Panc1 (cell line): ENCODE results near the gene ULK3. TPM values are rescaled to one million over a fixed set of nuclear protein-coding genes. Genes with fewer than 3 reads are reported as not detected.
A peak's percentile ranks its signal among the peaks of the same experiment; 100 is the strongest.

Experiments used
- ATAC-seq: fragments of 200-7000 bp; cut with Tn5 transposase; 2 replicates; pipeline ENCODE4 v1.9.1; 2020; ENCODE audit warnings: mild to moderate bottlenecking, moderate library complexity
- BruUV-seq: library from RNA; stranded (reverse); fragments of 400-500 nt; replicated peaks from 2 replicates; lab custom pipeline; 2021; lab: Mats Ljungman, UMichigan
- CTCF ChIA-PET: fragments of 300-600 bp; sonication (Branson Sonifier 250); formaldehyde crosslinking; loops from one replicate; lab custom pipeline; 2022; ENCODE audit warnings: antibody characterized with exemption; lab: Charles Lee
- POLR2A ChIA-PET: fragments of 300-600 bp; sonication (Branson Sonifier 250); formaldehyde crosslinking; loops from one replicate; lab custom pipeline; 2022; ENCODE audit warnings: antibody characterized with exemption; lab: Charles Lee
- DNase-seq: peaks from one replicate; pipeline ENCODE4 v3.0.0-alpha.2; 2010; ENCODE audit warnings: low read depth, low spot score
- H3K27ac ChIP-seq: 2 replicates; pipeline ENCODE4 v1.5.1; 2011; ENCODE audit warnings: mild to moderate bottlenecking, low read length, inconsistent platforms
- H3K27me3 ChIP-seq: fragments of 200-500 bp; sonication (Bioruptor generic); 2 replicates; pipeline ENCODE4 v1.6.0; 2014; ENCODE audit warnings: low read length, inconsistent platforms; ENCODE audit not compliant: control insufficient read depth, insufficient read depth
- H3K36me3 ChIP-seq: fragments of 200-500 bp; sonication (Bioruptor generic); 2 replicates; pipeline ENCODE4 v1.5.1; 2014; ENCODE audit warnings: inconsistent platforms, mild to moderate bottlenecking, low read length, moderate library complexity; ENCODE audit not compliant: control insufficient read depth, insufficient read depth
- H3K4me1 ChIP-seq: 2 replicates; pipeline ENCODE4 v1.5.1; 2011; ENCODE audit warnings: inconsistent platforms, mild to moderate bottlenecking, low read length, moderate library complexity; ENCODE audit not compliant: control insufficient read depth, insufficient read depth
- H3K4me3 ChIP-seq, 2 experiments: 2 replicates each; pipeline ENCODE4 v1.5.1; 2011 to 2012; ENCODE audit warnings: low read depth in 2 of 2, low read length in 2 of 2, mild to moderate bottlenecking in 2 of 2, inconsistent platforms in 1 of 2, moderate library complexity in 1 of 2
- H3K9me3 ChIP-seq: fragments of 200-500 bp; sonication (Bioruptor generic); 2 replicates; pipeline ENCODE4 v1.5.1; 2014; ENCODE audit warnings: low read depth, mild to moderate bottlenecking, inconsistent platforms, low read length, moderate library complexity; ENCODE audit not compliant: control insufficient read depth, insufficient read depth
- CTCF ChIP-seq: fragments of 450-650 bp; IDR thresholded peaks from 2 replicates; pipeline ENCODE4 v1.5.1; 2017; ENCODE audit warnings: mild to moderate bottlenecking
- POLR2AphosphoS5 ChIP-seq: IDR thresholded peaks from 2 replicates; pipeline ENCODE4 v1.6.1; 2012; ENCODE audit warnings: mild to moderate bottlenecking, low read depth, low read length, moderate library complexity
- REST ChIP-seq, 2 experiments: IDR thresholded peaks; 2 replicates each; pipeline ENCODE4 v1.6.1; 2011 to 2012; ENCODE audit warnings: low read depth in 2 of 2, control low read depth in 1 of 2, low read length in 1 of 2, mild to moderate bottlenecking in 1 of 2, moderate library complexity in 1 of 2; ENCODE audit not compliant: insufficient read depth in 1 of 2
- SIN3A ChIP-seq: IDR thresholded peaks from 2 replicates; pipeline ENCODE4 v1.6.1; 2012; ENCODE audit warnings: low read depth, mild to moderate bottlenecking, low read length, moderate library complexity, borderline replicate concordance; ENCODE audit not compliant: insufficient read depth
- TCF7L2 ChIP-seq: IDR thresholded peaks from 2 replicates; pipeline ENCODE4 v1.6.1; 2011; ENCODE audit warnings: mild to moderate bottlenecking, low read depth, low read length, inconsistent platforms
- in situ Hi-C: cut with HindIII; loops from 2 replicates; pipeline ENCODE4 v1.10.0; 2016; ENCODE audit warnings: low sequenced_read_pairs, low pct_unique_long_range_greater_than_20kb
- intact Hi-C: fragments of 100-400 bp; cut with micrococcal nuclease; formaldehyde crosslinking; loops from one replicate; pipeline ENCODE4 v1.10.0; 2022; ENCODE audit not compliant: unreplicated experiment
- total RNA-seq: library from RNA; stranded (reverse); gene quantifications from one replicate; pipeline ENCODE4 v1.2.1, GENCODE V29; 2021; ENCODE audit not compliant: unreplicated experiment

Gene ULK3
- total RNA-seq, 1 experiment from 2014 or later = 73.3 TPM

GRCh38 chr15:74817370-74817737 lies 25.6 kb downstream of the ULK3 start:
- intact Hi-C loops = no loop called here
- no peaks in the 10 kb centered on the region for H3K27me3 ChIP-seq
- H3K27ac ChIP-seq = no peak overlapping the region
- no TSS peak for BruUV-seq
- ATAC-seq = peak; percentile 74
- peaks cover 4% of the 10 kb centered on the region; the same call in 1 of the 2 replicates for H3K4me1 ChIP-seq
- DNase-seq = no peak
- no peak for TF ChIP-seq POLR2AphosphoS5
- TF ChIP-seq SIN3A = no peak
- TF ChIP-seq TCF7L2 = no peak
- TF ChIP-seq REST (IDR thresholded peaks at IDR 0.05; ENCODE audit: insufficient read depth in 1 of 2, low read depth in 2 of 2, low read length in 1 of 2) = no peak
- TF ChIP-seq CTCF = no peak; the same call in 1 of the 2 replicates
- ChIA-PET CTCF (interaction anchor here (0.6 to 1.9 kb wide), 4 partner anchors 26 to 183 kb away, joined by 3 to 15 read pairs (median 8); no protein-coding TSS in a partner anchor), POLR2A (no interaction called here)
- H3K4me3 ChIP-seq = no peak overlapping the region
- in situ Hi-C loops = no loop called here
- no peaks in the 10 kb centered on the region for H3K36me3 ChIP-seq
- H3K9me3 ChIP-seq = no peaks in the 10 kb centered on the region

- H3K4me3 ChIP-seq = no peak overlapping the region
- ChIA-PET POLR2A (no interaction called here), CTCF (interaction anchor here (0.6 to 1.9 kb wide), 3 partner anchors 27 to 182 kb away, joined by 3 to 14 read pairs (median 3); no protein-coding TSS in a partner anchor)
- no peaks in the 10 kb centered on the region for H3K36me3 ChIP-seq
- peak; percentile 16; the same call in 1 of the 2 replicates for ATAC-seq
- DNase-seq = no peak
- no TSS peak for BruUV-seq
- no peaks in the 10 kb centered on the region for H3K9me3 ChIP-seq
- H3K27me3 ChIP-seq = no peaks in the 10 kb centered on the region
- intact Hi-C loops (no loop called here), in situ Hi-C loops (no loop called here)
- no peak overlapping the region for H3K27ac ChIP-seq
- peaks cover 4% of the 10 kb centered on the region; the same call in 1 of the 2 replicates for H3K4me1 ChIP-seq
- TF ChIP-seq CTCF = no peak
- TF ChIP-seq TCF7L2 = no peak
- TF ChIP-seq REST (IDR thresholded peaks at IDR 0.05; ENCODE audit: insufficient read depth in 1 of 2, low read depth in 2 of 2, low read length in 1 of 2) = no peak
- TF ChIP-seq POLR2AphosphoS5 = no peak
- no peak for TF ChIP-seq SIN3A
Observed at GRCh38 chr15:74816624-74817369, 26.2 kb downstream of the ULK3 start.
